Panc1 (cell line): ENCODE results near the gene ZFP92. TPM values are rescaled to one million over a fixed set of nuclear protein-coding genes. Genes with fewer than 3 reads are reported as not detected.

Experiments used
- ATAC-seq: fragments of 200-7000 bp; cut with Tn5 transposase; 2 replicates; pipeline ENCODE4 v1.9.1; 2020; ENCODE audit warnings: mild to moderate bottlenecking, moderate library complexity
- BruUV-seq: library from RNA; stranded (reverse); fragments of 400-500 nt; replicated peaks from 2 replicates; lab custom pipeline; 2021; lab: Mats Ljungman, UMichigan
- CTCF ChIA-PET: fragments of 300-600 bp; sonication (Branson Sonifier 250); formaldehyde crosslinking; loops from one replicate; lab custom pipeline; 2022; ENCODE audit warnings: antibody characterized with exemption; lab: Charles Lee
- POLR2A ChIA-PET: fragments of 300-600 bp; sonication (Branson Sonifier 250); formaldehyde crosslinking; loops from one replicate; lab custom pipeline; 2022; ENCODE audit warnings: antibody characterized with exemption; lab: Charles Lee
- DNase-seq: peaks from one replicate; pipeline ENCODE4 v3.0.0-alpha.2; 2010; ENCODE audit warnings: low read depth, low spot score
- H3K27ac ChIP-seq: 2 replicates; pipeline ENCODE4 v1.5.1; 2011; ENCODE audit warnings: mild to moderate bottlenecking, low read length, inconsistent platforms
- H3K27me3 ChIP-seq: fragments of 200-500 bp; sonication (Bioruptor generic); 2 replicates; pipeline ENCODE4 v1.6.0; 2014; ENCODE audit warnings: low read length, inconsistent platforms; ENCODE audit not compliant: control insufficient read depth, insufficient read depth
- H3K36me3 ChIP-seq: fragments of 200-500 bp; sonication (Bioruptor generic); 2 replicates; pipeline ENCODE4 v1.5.1; 2014; ENCODE audit warnings: inconsistent platforms, mild to moderate bottlenecking, low read length, moderate library complexity; ENCODE audit not compliant: control insufficient read depth, insufficient read depth
- H3K4me1 ChIP-seq: 2 replicates; pipeline ENCODE4 v1.5.1; 2011; ENCODE audit warnings: inconsistent platforms, mild to moderate bottlenecking, low read length, moderate library complexity; ENCODE audit not compliant: control insufficient read depth, insufficient read depth
- H3K4me3 ChIP-seq, 2 experiments: 2 replicates each; pipeline ENCODE4 v1.5.1; 2011 to 2012; ENCODE audit warnings: low read depth in 2 of 2, low read length in 2 of 2, mild to moderate bottlenecking in 2 of 2, inconsistent platforms in 1 of 2, moderate library complexity in 1 of 2
- H3K9me3 ChIP-seq: fragments of 200-500 bp; sonication (Bioruptor generic); 2 replicates; pipeline ENCODE4 v1.5.1; 2014; ENCODE audit warnings: low read depth, mild to moderate bottlenecking, inconsistent platforms, low read length, moderate library complexity; ENCODE audit not compliant: control insufficient read depth, insufficient read depth
- POLR2AphosphoS5 ChIP-seq: IDR thresholded peaks from 2 replicates; pipeline ENCODE4 v1.6.1; 2012; ENCODE audit warnings: mild to moderate bottlenecking, low read depth, low read length, moderate library complexity
- SIN3A ChIP-seq: IDR thresholded peaks from 2 replicates; pipeline ENCODE4 v1.6.1; 2012; ENCODE audit warnings: low read depth, mild to moderate bottlenecking, low read length, moderate library complexity, borderline replicate concordance; ENCODE audit not compliant: insufficient read depth
- TCF7L2 ChIP-seq: IDR thresholded peaks from 2 replicates; pipeline ENCODE4 v1.6.1; 2011; ENCODE audit warnings: mild to moderate bottlenecking, low read depth, low read length, inconsistent platforms
- in situ Hi-C: cut with HindIII; loops from 2 replicates; pipeline ENCODE4 v1.10.0; 2016; ENCODE audit warnings: low sequenced_read_pairs, low pct_unique_long_range_greater_than_20kb
- intact Hi-C: fragments of 100-400 bp; cut with micrococcal nuclease; formaldehyde crosslinking; loops from one replicate; pipeline ENCODE4 v1.10.0; 2022; ENCODE audit not compliant: unreplicated experiment
- total RNA-seq: library from RNA; stranded (reverse); gene quantifications from one replicate; pipeline ENCODE4 v1.2.1, GENCODE V29; 2021; ENCODE audit not compliant: unreplicated experiment
- TF ChIP-seq, protein P1 (sequence below): fragments of 450-650 bp; IDR thresholded peaks from 2 replicates; pipeline ENCODE4 v1.5.1; 2017; ENCODE audit warnings: mild to moderate bottlenecking
- TF ChIP-seq, protein P2 (sequence below), 2 experiments: IDR thresholded peaks; 2 replicates each; pipeline ENCODE4 v1.6.1; 2011 to 2012; ENCODE audit warnings: low read depth in 2 of 2, control low read depth in 1 of 2, low read length in 1 of 2, mild to moderate bottlenecking in 1 of 2, moderate library complexity in 1 of 2; ENCODE audit not compliant: insufficient read depth in 1 of 2

The ZFP92 gene
- total RNA-seq, 1 experiment from 2014 or later = 0.90 TPM

DNA sequence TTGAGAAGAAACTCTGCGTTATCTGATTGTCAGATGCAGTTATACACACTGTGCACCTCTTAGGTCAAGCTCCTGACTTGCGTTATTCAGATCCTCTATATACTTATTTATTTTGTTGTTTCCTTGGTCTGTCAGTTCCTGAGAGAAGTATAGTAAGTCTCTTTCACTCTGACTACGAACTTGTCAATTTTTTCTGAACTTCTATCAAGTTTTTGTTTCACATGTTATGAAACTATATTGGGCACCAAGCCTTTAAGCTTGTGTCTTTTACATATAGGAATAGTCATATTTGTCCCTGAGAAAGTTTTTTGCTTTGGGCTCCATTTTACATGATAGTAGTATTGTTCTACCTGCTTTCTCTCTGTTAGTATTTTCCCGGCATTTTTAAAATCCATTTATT is 45.6 kb upstream of the ZFP92 start:
- no peak overlapping the region for H3K4me3 ChIP-seq
- BruUV-seq = no TSS peak
- H3K36me3 ChIP-seq = no peaks in the 10 kb centered on the region
- no peaks in the 10 kb centered on the region for H3K9me3 ChIP-seq
- ChIA-PET POLR2A (no interaction called here), CTCF (no interaction called here)
- intact Hi-C loops (no loop called here), in situ Hi-C loops (no loop called here)
- H3K27ac ChIP-seq = no peak overlapping the region
- no peak for ATAC-seq
- no peaks in the 10 kb centered on the region for H3K4me1 ChIP-seq
- peaks cover 11% of the 10 kb centered on the region for H3K27me3 ChIP-seq
- no peak for DNase-seq
- TF ChIP-seq POLR2AphosphoS5 = no peak

DNA sequence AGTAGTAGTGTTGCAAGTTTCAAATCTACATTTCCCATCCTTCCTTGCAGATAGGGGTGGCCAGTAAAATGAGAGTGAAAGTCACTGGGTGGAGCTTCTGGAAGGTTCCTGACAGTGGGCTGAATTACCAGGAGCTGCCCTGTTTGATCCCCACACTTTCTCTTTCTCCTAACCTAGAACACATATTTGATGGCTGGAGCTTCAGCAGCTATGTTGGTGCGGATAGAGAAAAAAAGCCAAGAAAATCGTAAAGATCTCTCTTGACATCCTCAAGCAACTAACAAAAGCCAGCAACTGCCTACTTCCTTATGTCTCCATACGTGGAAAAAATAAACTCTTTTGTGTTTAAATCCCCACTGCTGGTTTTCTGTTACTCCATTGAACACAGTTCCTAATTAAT is 45.2 kb upstream of the ZFP92 start:
- intact Hi-C loops (no loop called here), in situ Hi-C loops (no loop called here)
- Histone ChIP-seq H3K36me3 (no peaks in the 10 kb centered on the region), H3K27ac (no peak overlapping the region), H3K4me1 (no peaks in the 10 kb centered on the region), H3K9me3 (no peaks in the 10 kb centered on the region), H3K27me3 (peaks cover 11% of the 10 kb centered on the region), H3K4me3 (no peak overlapping the region)
- ChIA-PET CTCF (no interaction called here), POLR2A (no interaction called here)
- ATAC-seq (no peak), DNase-seq (no peak)
- TF ChIP-seq, protein P1, sequence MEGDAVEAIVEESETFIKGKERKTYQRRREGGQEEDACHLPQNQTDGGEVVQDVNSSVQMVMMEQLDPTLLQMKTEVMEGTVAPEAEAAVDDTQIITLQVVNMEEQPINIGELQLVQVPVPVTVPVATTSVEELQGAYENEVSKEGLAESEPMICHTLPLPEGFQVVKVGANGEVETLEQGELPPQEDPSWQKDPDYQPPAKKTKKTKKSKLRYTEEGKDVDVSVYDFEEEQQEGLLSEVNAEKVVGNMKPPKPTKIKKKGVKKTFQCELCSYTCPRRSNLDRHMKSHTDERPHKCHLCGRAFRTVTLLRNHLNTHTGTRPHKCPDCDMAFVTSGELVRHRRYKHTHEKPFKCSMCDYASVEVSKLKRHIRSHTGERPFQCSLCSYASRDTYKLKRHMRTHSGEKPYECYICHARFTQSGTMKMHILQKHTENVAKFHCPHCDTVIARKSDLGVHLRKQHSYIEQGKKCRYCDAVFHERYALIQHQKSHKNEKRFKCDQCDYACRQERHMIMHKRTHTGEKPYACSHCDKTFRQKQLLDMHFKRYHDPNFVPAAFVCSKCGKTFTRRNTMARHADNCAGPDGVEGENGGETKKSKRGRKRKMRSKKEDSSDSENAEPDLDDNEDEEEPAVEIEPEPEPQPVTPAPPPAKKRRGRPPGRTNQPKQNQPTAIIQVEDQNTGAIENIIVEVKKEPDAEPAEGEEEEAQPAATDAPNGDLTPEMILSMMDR = no peak
- TF ChIP-seq TCF7L2 (no peak), SIN3A (no peak), POLR2AphosphoS5 (no peak)
- TF ChIP-seq, protein P2, sequence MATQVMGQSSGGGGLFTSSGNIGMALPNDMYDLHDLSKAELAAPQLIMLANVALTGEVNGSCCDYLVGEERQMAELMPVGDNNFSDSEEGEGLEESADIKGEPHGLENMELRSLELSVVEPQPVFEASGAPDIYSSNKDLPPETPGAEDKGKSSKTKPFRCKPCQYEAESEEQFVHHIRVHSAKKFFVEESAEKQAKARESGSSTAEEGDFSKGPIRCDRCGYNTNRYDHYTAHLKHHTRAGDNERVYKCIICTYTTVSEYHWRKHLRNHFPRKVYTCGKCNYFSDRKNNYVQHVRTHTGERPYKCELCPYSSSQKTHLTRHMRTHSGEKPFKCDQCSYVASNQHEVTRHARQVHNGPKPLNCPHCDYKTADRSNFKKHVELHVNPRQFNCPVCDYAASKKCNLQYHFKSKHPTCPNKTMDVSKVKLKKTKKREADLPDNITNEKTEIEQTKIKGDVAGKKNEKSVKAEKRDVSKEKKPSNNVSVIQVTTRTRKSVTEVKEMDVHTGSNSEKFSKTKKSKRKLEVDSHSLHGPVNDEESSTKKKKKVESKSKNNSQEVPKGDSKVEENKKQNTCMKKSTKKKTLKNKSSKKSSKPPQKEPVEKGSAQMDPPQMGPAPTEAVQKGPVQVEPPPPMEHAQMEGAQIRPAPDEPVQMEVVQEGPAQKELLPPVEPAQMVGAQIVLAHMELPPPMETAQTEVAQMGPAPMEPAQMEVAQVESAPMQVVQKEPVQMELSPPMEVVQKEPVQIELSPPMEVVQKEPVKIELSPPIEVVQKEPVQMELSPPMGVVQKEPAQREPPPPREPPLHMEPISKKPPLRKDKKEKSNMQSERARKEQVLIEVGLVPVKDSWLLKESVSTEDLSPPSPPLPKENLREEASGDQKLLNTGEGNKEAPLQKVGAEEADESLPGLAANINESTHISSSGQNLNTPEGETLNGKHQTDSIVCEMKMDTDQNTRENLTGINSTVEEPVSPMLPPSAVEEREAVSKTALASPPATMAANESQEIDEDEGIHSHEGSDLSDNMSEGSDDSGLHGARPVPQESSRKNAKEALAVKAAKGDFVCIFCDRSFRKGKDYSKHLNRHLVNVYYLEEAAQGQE (IDR thresholded peaks at IDR 0.05; ENCODE audit: insufficient read depth in 1 of 2, low read depth in 2 of 2, low read length in 1 of 2) = no peak
- BruUV-seq = no TSS peak

DNA sequence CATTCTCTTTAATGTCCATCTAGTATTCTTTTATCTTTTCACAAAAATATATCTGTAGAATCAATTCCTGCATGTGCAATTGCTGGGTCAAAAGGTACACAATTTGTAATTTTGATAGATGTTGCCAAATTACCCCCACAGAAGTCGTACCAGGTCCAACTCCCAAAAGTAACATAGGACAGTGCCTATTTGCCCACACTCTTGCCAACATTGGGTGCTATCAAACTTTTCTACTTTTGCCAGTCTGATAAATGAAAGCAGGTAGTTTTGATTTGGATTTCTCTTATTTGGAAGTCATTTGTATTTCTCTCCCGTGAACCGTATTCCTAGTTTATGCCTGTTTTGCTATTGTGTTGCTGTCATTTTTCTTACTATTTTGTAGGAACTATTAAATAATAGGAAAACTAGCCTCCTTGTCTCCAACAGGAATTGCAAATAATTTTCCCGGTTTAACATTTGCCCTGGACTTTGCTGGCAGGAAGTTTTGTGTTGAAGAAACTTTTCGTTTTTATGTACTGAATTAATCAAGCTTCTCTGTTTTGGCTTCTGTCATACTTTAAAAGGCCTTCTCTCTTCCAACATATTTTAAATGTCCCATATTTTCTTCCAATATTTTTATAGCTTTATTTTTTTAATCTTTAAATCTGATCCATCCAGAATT is 44.3 kb upstream of the ZFP92 start:
- CTCF ChIA-PET = no interaction called here
- Histone ChIP-seq H3K27me3 (peaks cover 11% of the 10 kb centered on the region), H3K27ac (no peak overlapping the region), H3K36me3 (no peaks in the 10 kb centered on the region), H3K9me3 (no peaks in the 10 kb centered on the region), H3K4me3 (no peak overlapping the region), H3K4me1 (no peaks in the 10 kb centered on the region)
- intact Hi-C loops = no loop called here
- POLR2A ChIA-PET = no interaction called here
- no TSS peak for BruUV-seq
- no peak for ATAC-seq
- TF ChIP-seq SIN3A = no peak
- TF ChIP-seq, protein P1 = no peak
- TF ChIP-seq TCF7L2 = no peak
- no peak for TF ChIP-seq POLR2AphosphoS5
- TF ChIP-seq, protein P2 (IDR thresholded peaks at IDR 0.05; ENCODE audit: insufficient read depth in 1 of 2, low read depth in 2 of 2, low read length in 1 of 2) = no peak
- no peak for DNase-seq
- in situ Hi-C loops = no loop called here
